ENCODE measurements around the gene LSM4.
A peak's percentile ranks its signal among the peaks of the same experiment; 100 is the strongest.
"Not testable (repeated sequence)": the region's sequence is repeated elsewhere in the genome, so short reads cannot be mapped to it uniquely, and the experiment has no call there.

Gene LSM4

GRCh38 chr19:18340190-18340989 lies 17.5 kb upstream of the LSM4 start, which contains the start of gene PGPEP1:
PGPEP1 (plus strand) TSS chr19:18340598; CDS start chr19:18340682, 84 bp downstream.
- no peaks in the 10 kb centered on the region for H3K9me3 ChIP-seq (ENCODE audit: control insufficient read depth in 1 of 2, low read length in 2 of 2)
- peaks cover 4 to 15% of the 10 kb centered on the region in 2 donors for H3K4me1 ChIP-seq (ENCODE audit: control insufficient read depth in 1 of 2, insufficient read depth in 2 of 2, low read length in 2 of 2)
- H3K27ac ChIP-seq (ENCODE audit: low read length), result peak within 1 kb of the TSS; percentile 69
- peaks cover 0 to 5% of the 10 kb centered on the region in 2 donors for H3K36me3 ChIP-seq (ENCODE audit: control insufficient read depth in 1 of 2, insufficient read depth in 2 of 2, low read length in 2 of 2)
- H3K4me3 ChIP-seq (ENCODE audit: low read depth in 1 of 2, low read length in 2 of 2), result peak within 1 kb of the TSS; percentile 78 to 94
- H3K27me3 ChIP-seq (ENCODE audit: low read depth, low read length), result no peaks in the 10 kb centered on the region

GRCh38 chr19:18339723-18340122 lies 16.8 kb upstream of the LSM4 start:
- H3K9me3 ChIP-seq (ENCODE audit: control insufficient read depth in 1 of 2, low read length in 2 of 2), result no peaks in the 10 kb centered on the region
- peaks cover 4 to 15% of the 10 kb centered on the region in 2 donors for H3K4me1 ChIP-seq (ENCODE audit: control insufficient read depth in 1 of 2, insufficient read depth in 2 of 2, low read length in 2 of 2)
- H3K27me3 ChIP-seq (ENCODE audit: low read depth, low read length), result no peaks in the 10 kb centered on the region
- no peak overlapping the region for H3K27ac ChIP-seq (ENCODE audit: low read length)
- peak overlapping the region; percentile 78 to 94 for H3K4me3 ChIP-seq (ENCODE audit: low read depth in 1 of 2, low read length in 2 of 2)
- peaks cover 0 to 5% of the 10 kb centered on the region in 2 donors for H3K36me3 ChIP-seq (ENCODE audit: control insufficient read depth in 1 of 2, insufficient read depth in 2 of 2, low read length in 2 of 2)

GRCh38 chr19:18338541-18338940 lies 15.7 kb upstream of the LSM4 start:
- H3K9me3 ChIP-seq (ENCODE audit: control insufficient read depth in 1 of 2, low read length in 2 of 2), result no peaks in the 10 kb centered on the region
- no peaks in the 10 kb centered on the region for H3K27me3 ChIP-seq (ENCODE audit: low read depth, low read length)
- H3K4me1 ChIP-seq (ENCODE audit: control insufficient read depth in 1 of 2, insufficient read depth in 2 of 2, low read length in 2 of 2), result peaks cover 4 to 11% of the 10 kb centered on the region in 2 donors
- H3K4me3 ChIP-seq (ENCODE audit: low read depth in 1 of 2, low read length in 2 of 2), result no peak overlapping the region
- no peaks in the 10 kb centered on the region for H3K36me3 ChIP-seq (ENCODE audit: control insufficient read depth in 1 of 2, insufficient read depth in 2 of 2, low read length in 2 of 2)
- no peak overlapping the region for H3K27ac ChIP-seq (ENCODE audit: low read length)

GRCh38 chr19:18336121-18336520 lies 13.2 kb upstream of the LSM4 start:
- H3K4me1 ChIP-seq (ENCODE audit: control insufficient read depth in 1 of 2, insufficient read depth in 2 of 2, low read length in 2 of 2), result peaks cover 0 to 7% of the 10 kb centered on the region in 2 donors
- no peaks in the 10 kb centered on the region for H3K36me3 ChIP-seq (ENCODE audit: control insufficient read depth in 1 of 2, insufficient read depth in 2 of 2, low read length in 2 of 2)
- H3K27me3 ChIP-seq (ENCODE audit: low read depth, low read length), result no peaks in the 10 kb centered on the region
- H3K9me3 ChIP-seq (ENCODE audit: control insufficient read depth in 1 of 2, low read length in 2 of 2), result no peaks in the 10 kb centered on the region
- H3K4me3 ChIP-seq (ENCODE audit: low read depth in 1 of 2, low read length in 2 of 2), result no peak overlapping the region
- no peak overlapping the region for H3K27ac ChIP-seq (ENCODE audit: low read length)

GRCh38 chr19:18333680-18334079 lies 10.8 kb upstream of the LSM4 start:
- H3K4me1 ChIP-seq (ENCODE audit: control insufficient read depth in 1 of 2, insufficient read depth in 2 of 2, low read length in 2 of 2), result peaks cover 4 to 9% of the 10 kb centered on the region in 2 donors
- no peaks in the 10 kb centered on the region for H3K36me3 ChIP-seq (ENCODE audit: control insufficient read depth in 1 of 2, insufficient read depth in 2 of 2, low read length in 2 of 2)
- H3K4me3 ChIP-seq (ENCODE audit: low read depth in 1 of 2, low read length in 2 of 2), result no peak overlapping the region
- H3K9me3 ChIP-seq (ENCODE audit: control insufficient read depth in 1 of 2, low read length in 2 of 2), result no peaks in the 10 kb centered on the region
- H3K27me3 ChIP-seq (ENCODE audit: low read depth, low read length), result no peaks in the 10 kb centered on the region
- no peak overlapping the region for H3K27ac ChIP-seq (ENCODE audit: low read length)

GRCh38 chr19:18332917-18333530 lies 10.1 kb upstream of the LSM4 start:
- Histone ChIP-seq H3K4me3 (ENCODE audit: low read depth in 1 of 2, low read length in 2 of 2) (no peak overlapping the region), H3K4me1 (ENCODE audit: control insufficient read depth in 1 of 2, insufficient read depth in 2 of 2, low read length in 2 of 2) (peaks cover 4 to 11% of the 10 kb centered on the region in 2 donors), H3K27ac (ENCODE audit: low read length) (no peak overlapping the region), H3K9me3 (ENCODE audit: control insufficient read depth in 1 of 2, low read length in 2 of 2) (no peaks in the 10 kb centered on the region), H3K36me3 (ENCODE audit: control insufficient read depth in 1 of 2, insufficient read depth in 2 of 2, low read length in 2 of 2) (no peaks in the 10 kb centered on the region), H3K27me3 (ENCODE audit: low read depth, low read length) (no peaks in the 10 kb centered on the region)

GRCh38 chr19:18330868-18331267 lies 8.0 kb upstream of the LSM4 start:
- Histone ChIP-seq H3K36me3 (ENCODE audit: control insufficient read depth in 1 of 2, insufficient read depth in 2 of 2, low read length in 2 of 2) (no peaks in the 10 kb centered on the region), H3K4me1 (ENCODE audit: control insufficient read depth in 1 of 2, insufficient read depth in 2 of 2, low read length in 2 of 2) (peaks cover 4 to 11% of the 10 kb centered on the region in 2 donors), H3K9me3 (ENCODE audit: control insufficient read depth in 1 of 2, low read length in 2 of 2) (no peaks in the 10 kb centered on the region), H3K27me3 (ENCODE audit: low read depth, low read length) (no peaks in the 10 kb centered on the region), H3K27ac (ENCODE audit: low read length) (no peak overlapping the region), H3K4me3 (ENCODE audit: low read depth in 1 of 2, low read length in 2 of 2) (no peak overlapping the region)

GRCh38 chr19:18329035-18329376 lies 6.1 kb upstream of the LSM4 start:
- no peaks in the 10 kb centered on the region for H3K27me3 ChIP-seq (ENCODE audit: low read depth, low read length)
- peaks cover 4 to 13% of the 10 kb centered on the region in 2 donors for H3K4me1 ChIP-seq (ENCODE audit: control insufficient read depth in 1 of 2, insufficient read depth in 2 of 2, low read length in 2 of 2)
- H3K36me3 ChIP-seq (ENCODE audit: control insufficient read depth in 1 of 2, insufficient read depth in 2 of 2, low read length in 2 of 2), result no peaks in the 10 kb centered on the region
- no peaks in the 10 kb centered on the region for H3K9me3 ChIP-seq (ENCODE audit: control insufficient read depth in 1 of 2, low read length in 2 of 2)
- H3K4me3 ChIP-seq (ENCODE audit: low read depth in 1 of 2, low read length in 2 of 2), result peak overlapping the region; percentile 51 to 54
- H3K27ac ChIP-seq (ENCODE audit: low read length), result peak overlapping the region; percentile 47

- H3K36me3 ChIP-seq (ENCODE audit: control insufficient read depth in 1 of 2, insufficient read depth in 2 of 2, low read length in 2 of 2), result no peaks in the 10 kb centered on the region
- H3K9me3 ChIP-seq (ENCODE audit: control insufficient read depth in 1 of 2, low read length in 2 of 2), result no peaks in the 10 kb centered on the region
- peak overlapping the region; percentile 47 for H3K27ac ChIP-seq (ENCODE audit: low read length)
- no peaks in the 10 kb centered on the region for H3K27me3 ChIP-seq (ENCODE audit: low read depth, low read length)
- H3K4me3 ChIP-seq (ENCODE audit: low read depth in 1 of 2, low read length in 2 of 2), result peak overlapping the region; percentile 51 to 54
- H3K4me1 ChIP-seq (ENCODE audit: control insufficient read depth in 1 of 2, insufficient read depth in 2 of 2, low read length in 2 of 2), result peaks cover 8 to 17% of the 10 kb centered on the region in 2 donors
Measured at GRCh38 chr19:18328340-18329034, 5.6 kb upstream of the LSM4 start.

- no peak overlapping the region for H3K27ac ChIP-seq (ENCODE audit: low read length)
- H3K4me1 ChIP-seq (ENCODE audit: control insufficient read depth in 1 of 2, insufficient read depth in 2 of 2, low read length in 2 of 2), result peaks cover 14 to 25% of the 10 kb centered on the region in 2 donors
- no peaks in the 10 kb centered on the region for H3K36me3 ChIP-seq (ENCODE audit: control insufficient read depth in 1 of 2, insufficient read depth in 2 of 2, low read length in 2 of 2)
- no peaks in the 10 kb centered on the region for H3K27me3 ChIP-seq (ENCODE audit: low read depth, low read length)
- H3K9me3 ChIP-seq (ENCODE audit: control insufficient read depth in 1 of 2, low read length in 2 of 2), result no peaks in the 10 kb centered on the region
- no peak overlapping the region for H3K4me3 ChIP-seq (ENCODE audit: low read depth in 1 of 2, low read length in 2 of 2)
Measured at GRCh38 chr19:18326772-18327171, 3.9 kb upstream of the LSM4 start.

GRCh38 chr19:18324373-18324731 lies 1.5 kb upstream of the LSM4 start:
- H3K9me3 ChIP-seq (ENCODE audit: control insufficient read depth in 1 of 2, low read length in 2 of 2); H3K27ac ChIP-seq (ENCODE audit: low read length): not testable (repeated sequence)
- H3K4me1 ChIP-seq (ENCODE audit: control insufficient read depth in 1 of 2, insufficient read depth in 2 of 2, low read length in 2 of 2), result peaks cover 20 to 29% of the 10 kb centered on the region in 2 donors

More at GRCh38 chr19:18324373-18324731, 1.5 kb upstream of the LSM4 start:
- not testable (repeated sequence) for H3K27me3 ChIP-seq (ENCODE audit: low read depth, low read length); H3K36me3 ChIP-seq (ENCODE audit: control insufficient read depth in 1 of 2, insufficient read depth in 2 of 2, low read length in 2 of 2); H3K4me3 ChIP-seq (ENCODE audit: low read depth in 1 of 2, low read length in 2 of 2)

All from muscle layer of duodenum (tissue), 2 donors.